GM18499 (cell line): ENCODE measurements around the gene PPP1R13B.
"Not testable (repeated sequence)": the region's sequence is repeated elsewhere in the genome, so short reads cannot be mapped to it uniquely, and the experiment has no call there.

ENCODE experiments used
- ATAC-seq: cut with Tn5 transposase; IDR thresholded peaks from one replicate; pipeline ENCODE4 v1.9.1; 2021; ENCODE audit warnings: moderate number of reproducible peaks; ENCODE audit not compliant: insufficient read depth, unreplicated experiment

Gene PPP1R13B

GRCh38 chr14:103859416-103860202, 12.2 kb upstream of the PPP1R13B start:
- ATAC-seq: no peak

- ATAC-seq: no peak
Observed at GRCh38 chr14:103858063-103858781, 10.8 kb upstream of the PPP1R13B start.

GRCh38 chr14:103857256-103857655, 9.9 kb upstream of the PPP1R13B start:
- ATAC-seq: no peak

GRCh38 chr14:103856607-103857006, 9.2 kb upstream of the PPP1R13B start:
- ATAC-seq: no peak

- no peak for ATAC-seq
Observed at GRCh38 chr14:103856105-103856504, 8.7 kb upstream of the PPP1R13B start.

- ATAC-seq: no peak
Observed at GRCh38 chr14:103855734-103856095, 8.3 kb upstream of the PPP1R13B start.

GRCh38 chr14:103854822-103855733, 7.7 kb upstream of the PPP1R13B start:
- ATAC-seq: no peak

GRCh38 chr14:103854017-103854808, 6.8 kb upstream of the PPP1R13B start:
- ATAC-seq: no peak

GRCh38 chr14:103849151-103849886, 1.9 kb upstream of the PPP1R13B start:
- no peak for ATAC-seq

GRCh38 chr14:103848175-103849077, 1.1 kb upstream of the PPP1R13B start:
- ATAC-seq: no peak

GRCh38 chr14:103846543-103847450, 578 bp downstream of the PPP1R13B start:
- no peak for ATAC-seq

GRCh38 chr14:103846097-103846496, 1.3 kb downstream of the PPP1R13B start:
- no peak for ATAC-seq

GRCh38 chr14:103845327-103845726, 2.0 kb downstream of the PPP1R13B start:
- ATAC-seq: no peak

GRCh38 chr14:103841265-103841664, 6.1 kb downstream of the PPP1R13B start:
- ATAC-seq: not testable (repeated sequence)

GRCh38 chr14:103840014-103840413, 7.4 kb downstream of the PPP1R13B start:
- ATAC-seq: no peak

- ATAC-seq: no peak
Observed at GRCh38 chr14:103839579-103839978, 7.8 kb downstream of the PPP1R13B start.

GRCh38 chr14:103838117-103838516, 9.3 kb downstream of the PPP1R13B start:
- ATAC-seq: no peak
